ENCODE data around the gene RPL15. TPM values are rescaled to one million over a fixed set of nuclear protein-coding genes. Genes with fewer than 3 reads are reported as not detected.

Gene RPL15
- total and polyA plus RNA-seq, 2 of the 13 experiments (the other 11 are each of a cell fraction or from before 2014, with no cell fraction given) = 1,297 to 3,693 TPM

GRCh38 chr3:23916886-23917678 is at the start of gene RPL15, which contains the start of gene NKIRAS1 (continued):
- TF ChIP-seq TP53 (CRISPR knock-in tag; conservative IDR thresholded peaks at IDR 0.05) = peak; percentile 73; the same call in 1 of the 2 replicates
- no peak for TF ChIP-seq ZFP82 (CRISPR knock-in tag; IDR thresholded peaks at IDR 0.05; ENCODE audit: borderline replicate concordance)
- no peak for TF ChIP-seq ZC3H13 (CRISPR knock-in tag; IDR thresholded peaks at IDR 0.05)
- TF ChIP-seq TFDP1 (CRISPR knock-in tag; IDR thresholded peaks at IDR 0.05; ENCODE audit: borderline replicate concordance) = no peak; the same call in 1 of the 2 replicates
- peak; percentile 79 for TF ChIP-seq ZNF746 (CRISPR knock-in tag; IDR thresholded peaks at IDR 0.05)
- peak; percentile 61 for TF ChIP-seq FOXP4 (CRISPR knock-in tag; IDR thresholded peaks at IDR 0.05)
- TF ChIP-seq TCF7L2 (IDR thresholded peaks at IDR 0.05; ENCODE audit: low read depth, low read length) = no peak
- peak; percentile 79 for TF ChIP-seq ATF2 (CRISPR knock-in tag; IDR thresholded peaks at IDR 0.05)
- peak; percentile 94 for TF ChIP-seq HCFC1 (IDR thresholded peaks at IDR 0.05; ENCODE audit: low read depth, low read length)
- TF ChIP-seq ZNF274 (CRISPR knock-in tag; IDR thresholded peaks at IDR 0.05) = peak; percentile 95
- peak; percentile 12; the same call in 1 of the 2 replicates for TF ChIP-seq ZNF296 (CRISPR knock-in tag; conservative IDR thresholded peaks at IDR 0.05)
- TF ChIP-seq ZNF383 (CRISPR knock-in tag; IDR thresholded peaks at IDR 0.05; ENCODE audit: borderline replicate concordance) = no peak
- no peak for TF ChIP-seq ATM (IDR thresholded peaks at IDR 0.05; ENCODE audit: borderline replicate concordance)
- TF ChIP-seq FOXJ3 (CRISPR knock-in tag; IDR thresholded peaks at IDR 0.05; ENCODE audit: borderline replicate concordance) = no peak
- no peak for TF ChIP-seq PTBP1 (IDR thresholded peaks at IDR 0.05; ENCODE audit: low read depth, low read length, poor library complexity, severe bottlenecking)
- peak; percentile 64 for TF ChIP-seq SP2 (CRISPR knock-in tag; IDR thresholded peaks at IDR 0.05)
- no peak for TF ChIP-seq TRIM22 (IDR thresholded peaks at IDR 0.05)
- peak; percentile 80; the same call in 1 of the 2 replicates for TF ChIP-seq SATB2 (CRISPR knock-in tag; IDR thresholded peaks at IDR 0.05)
- TF ChIP-seq ZNF674 (CRISPR knock-in tag; IDR thresholded peaks at IDR 0.05; ENCODE audit: low read depth) = 0 out of 2 replicates have a peak, but pooled peaks have one; percentile 93
- no peak for TF ChIP-seq ZBTB1 (CRISPR knock-in tag; IDR thresholded peaks at IDR 0.05; ENCODE audit: borderline replicate concordance)
- TF ChIP-seq DDIT3 (CRISPR knock-in tag; IDR thresholded peaks at IDR 0.05) = no peak
- TF ChIP-seq ZBTB7A (CRISPR knock-in tag; IDR thresholded peaks at IDR 0.05) = no peak
- no peak for TF ChIP-seq ZNF251 (CRISPR knock-in tag; IDR thresholded peaks at IDR 0.05)
- no peak for TF ChIP-seq ZNF589 (CRISPR knock-in tag; conservative IDR thresholded peaks at IDR 0.05)
